Right lobe of liver (tissue), 4 donors: Measurements from ENCODE around the gene RGS2.

Experiments
- POLR2A ChIP-seq: fragments of 450-650 bp; IDR thresholded peaks from one replicate; pipeline ENCODE4 v1.6.1; 2017; ENCODE audit warnings: antibody characterized with exemption, mild to moderate bottlenecking
- TF ChIP-seq, protein P1 (sequence below), 4 donors: fragments of 200-600 bp in 3 of 4; fragments of 450-650 bp in 1 of 4; IDR thresholded peaks; one replicate each; pipeline versions ENCODE4 v1.5.1 to v1.8.0; 2016 to 2022; ENCODE audit warnings: antibody characterized with exemption in 4 of 4, mild to moderate bottlenecking in 2 of 4
- donor health status: DM: no; HTN: no; CAD: no.
- donor health status: DM: no; HTN: no; CAD: no.
- donor health status: DM: no; HTN: yes; CAD: no.

DNA sequence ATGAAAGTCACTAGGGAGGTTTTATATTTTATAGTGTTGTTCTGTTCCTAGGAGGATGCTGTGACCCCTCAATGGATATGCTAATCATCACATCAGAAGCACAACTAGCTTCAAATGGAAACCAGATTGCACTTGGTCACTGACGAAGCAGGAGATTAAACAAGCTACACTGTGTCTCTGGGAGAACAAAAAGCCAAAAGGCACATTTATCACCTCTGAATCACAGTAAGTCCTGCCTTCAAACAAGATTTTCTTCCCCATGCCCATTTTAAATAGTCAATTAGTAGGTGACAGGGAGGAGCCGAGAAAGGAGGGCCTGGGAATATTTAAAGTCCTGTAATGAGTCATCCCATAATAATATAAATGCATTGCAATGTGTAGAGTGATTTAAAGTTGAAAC lies 38.1 kb downstream of the RGS2 start:
- TF ChIP-seq, protein P1, sequence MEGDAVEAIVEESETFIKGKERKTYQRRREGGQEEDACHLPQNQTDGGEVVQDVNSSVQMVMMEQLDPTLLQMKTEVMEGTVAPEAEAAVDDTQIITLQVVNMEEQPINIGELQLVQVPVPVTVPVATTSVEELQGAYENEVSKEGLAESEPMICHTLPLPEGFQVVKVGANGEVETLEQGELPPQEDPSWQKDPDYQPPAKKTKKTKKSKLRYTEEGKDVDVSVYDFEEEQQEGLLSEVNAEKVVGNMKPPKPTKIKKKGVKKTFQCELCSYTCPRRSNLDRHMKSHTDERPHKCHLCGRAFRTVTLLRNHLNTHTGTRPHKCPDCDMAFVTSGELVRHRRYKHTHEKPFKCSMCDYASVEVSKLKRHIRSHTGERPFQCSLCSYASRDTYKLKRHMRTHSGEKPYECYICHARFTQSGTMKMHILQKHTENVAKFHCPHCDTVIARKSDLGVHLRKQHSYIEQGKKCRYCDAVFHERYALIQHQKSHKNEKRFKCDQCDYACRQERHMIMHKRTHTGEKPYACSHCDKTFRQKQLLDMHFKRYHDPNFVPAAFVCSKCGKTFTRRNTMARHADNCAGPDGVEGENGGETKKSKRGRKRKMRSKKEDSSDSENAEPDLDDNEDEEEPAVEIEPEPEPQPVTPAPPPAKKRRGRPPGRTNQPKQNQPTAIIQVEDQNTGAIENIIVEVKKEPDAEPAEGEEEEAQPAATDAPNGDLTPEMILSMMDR (IDR thresholded peaks at IDR 0.05) = no peak
- no peak for TF ChIP-seq POLR2A
